RWPE1 (cell line): ENCODE measurements around the gene NUP210L.

ENCODE experiments used
- CTCF ChIA-PET: fragments of 350-600 bp; sonication (Branson Sonifier 250); formaldehyde crosslinking; extraction: SDS; loops from one replicate; lab custom pipeline; 2021; lab: Yijun Ruan, JAX
- POLR2A ChIA-PET: fragments of 400-600 bp; formaldehyde crosslinking; extraction: SDS; loops from one replicate; lab custom pipeline; 2020; ENCODE audit warnings: antibody characterized with exemption; ENCODE audit not compliant: low non-redundant PET; lab: Yijun Ruan, JAX
- DNase-seq: peaks from one replicate; pipeline ENCODE4 v3.0.0; 2012; ENCODE audit warnings: low spot score
- H3K27ac ChIP-seq: fragments of 450-650 bp; 2 replicates; pipeline ENCODE4 v1.5.1; 2017
- TF ChIP-seq, protein P1 (sequence below): fragments of 450-650 bp; conservative IDR thresholded peaks from 2 replicates; pipeline ENCODE4 v1.5.1; 2017; ENCODE audit warnings: low read depth, mild to moderate bottlenecking

Gene NUP210L

DNA sequence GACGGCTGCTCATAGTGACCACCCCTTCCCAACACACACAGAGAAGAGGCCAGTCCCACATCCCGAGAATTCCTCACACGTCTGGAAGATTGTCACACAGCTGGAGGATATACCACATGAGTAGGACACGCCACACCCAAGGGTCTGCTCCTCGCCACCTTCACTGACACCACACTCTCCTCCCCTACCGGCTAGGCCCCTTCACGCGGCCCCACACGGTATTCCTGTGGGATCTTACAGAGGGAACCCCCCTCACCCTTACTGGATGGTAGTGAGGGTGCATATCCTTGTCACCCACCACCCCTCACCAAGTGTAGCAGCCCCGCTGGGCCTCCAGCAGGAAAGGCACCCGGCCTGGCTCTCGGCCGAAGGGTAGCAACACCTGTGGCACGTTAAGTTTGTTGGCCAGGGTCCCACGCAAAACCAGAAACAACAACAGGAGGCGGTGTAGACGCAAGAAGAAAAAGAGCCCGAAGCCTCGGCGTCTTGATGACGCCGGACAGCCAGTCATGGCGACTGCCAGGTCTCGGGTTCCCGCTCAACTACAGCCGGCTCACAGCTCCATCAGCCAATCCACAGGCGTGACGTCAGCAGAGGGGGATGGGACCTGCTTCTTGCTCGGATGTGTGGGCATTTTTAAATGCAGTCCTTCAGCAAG, at the start of gene NUP210L:
Gene NUP210L, minus strand, starts transcription at position 540 of the 658 bp plus-strand sequence.
- peak; percentile 11 for DNase-seq
- POLR2A ChIA-PET = no interaction called here
- CTCF ChIA-PET = no interaction called here
- H3K27ac ChIP-seq = peak within 1 kb of the TSS; percentile 9
- TF ChIP-seq, protein P1, sequence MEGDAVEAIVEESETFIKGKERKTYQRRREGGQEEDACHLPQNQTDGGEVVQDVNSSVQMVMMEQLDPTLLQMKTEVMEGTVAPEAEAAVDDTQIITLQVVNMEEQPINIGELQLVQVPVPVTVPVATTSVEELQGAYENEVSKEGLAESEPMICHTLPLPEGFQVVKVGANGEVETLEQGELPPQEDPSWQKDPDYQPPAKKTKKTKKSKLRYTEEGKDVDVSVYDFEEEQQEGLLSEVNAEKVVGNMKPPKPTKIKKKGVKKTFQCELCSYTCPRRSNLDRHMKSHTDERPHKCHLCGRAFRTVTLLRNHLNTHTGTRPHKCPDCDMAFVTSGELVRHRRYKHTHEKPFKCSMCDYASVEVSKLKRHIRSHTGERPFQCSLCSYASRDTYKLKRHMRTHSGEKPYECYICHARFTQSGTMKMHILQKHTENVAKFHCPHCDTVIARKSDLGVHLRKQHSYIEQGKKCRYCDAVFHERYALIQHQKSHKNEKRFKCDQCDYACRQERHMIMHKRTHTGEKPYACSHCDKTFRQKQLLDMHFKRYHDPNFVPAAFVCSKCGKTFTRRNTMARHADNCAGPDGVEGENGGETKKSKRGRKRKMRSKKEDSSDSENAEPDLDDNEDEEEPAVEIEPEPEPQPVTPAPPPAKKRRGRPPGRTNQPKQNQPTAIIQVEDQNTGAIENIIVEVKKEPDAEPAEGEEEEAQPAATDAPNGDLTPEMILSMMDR = no peak

DNA sequence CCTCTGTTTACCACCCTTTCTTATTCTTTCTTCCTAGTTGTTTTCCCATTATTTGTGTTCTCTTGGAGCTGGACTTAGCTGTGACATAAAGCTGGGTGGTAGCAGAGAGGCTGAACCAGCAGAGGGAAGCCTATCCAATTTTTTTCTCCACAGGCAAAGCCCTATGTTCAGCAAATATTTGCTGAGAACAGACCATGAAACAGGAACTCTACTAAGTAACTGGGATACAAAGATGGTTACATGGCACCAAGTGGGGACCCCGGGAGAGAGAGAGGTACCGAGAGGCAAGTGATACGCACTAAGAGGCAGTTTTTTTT, 44.6 kb upstream of the NUP210L start:
- ChIA-PET CTCF (interaction anchor here (0.6 to 0.7 kb wide), 2 partner anchors 48 to 108 kb away, joined by 3 to 4 read pairs; no protein-coding TSS in a partner anchor), POLR2A (no interaction called here)
- no peak for DNase-seq
- TF ChIP-seq, protein P1 = no peak
- H3K27ac ChIP-seq = no peak overlapping the region

DNA sequence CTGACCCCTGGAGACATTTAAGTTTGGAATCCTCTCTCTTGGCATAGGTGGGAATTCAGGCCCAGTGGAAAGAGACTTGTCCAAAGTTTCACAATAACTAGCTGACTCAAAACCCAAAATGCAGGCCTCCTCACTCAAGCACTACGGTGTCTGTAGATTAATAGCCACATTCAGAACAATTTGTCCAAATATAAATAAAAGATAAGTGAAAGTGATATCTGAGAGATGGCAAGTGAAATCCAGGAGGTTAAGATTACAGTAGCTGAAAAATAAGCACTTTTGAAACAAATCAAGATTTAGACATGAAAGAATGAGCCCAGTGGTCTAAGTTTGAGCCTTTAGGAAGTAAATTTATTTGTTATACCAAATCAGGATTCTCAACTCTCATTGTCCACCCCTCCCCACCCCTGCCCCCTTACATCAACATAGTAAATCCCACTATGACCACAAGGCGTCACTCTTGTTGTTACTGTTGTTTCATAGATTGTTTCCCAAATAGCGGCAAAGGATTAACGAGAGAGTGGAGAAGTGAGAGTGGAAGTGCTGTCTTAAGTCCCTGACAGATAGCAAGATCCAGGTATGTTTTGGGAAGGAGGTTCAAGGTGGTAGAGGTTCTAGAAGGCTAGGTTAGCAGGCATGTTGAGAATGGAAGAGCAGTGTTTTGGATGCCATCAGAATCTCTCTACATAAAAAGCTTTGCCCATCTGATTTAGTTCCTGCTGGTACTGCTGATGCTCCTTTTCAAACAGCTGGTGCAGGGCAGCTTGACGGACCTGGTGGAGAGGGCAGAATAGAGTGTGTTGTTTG, 44.1 kb upstream of the NUP210L start:
- TF ChIP-seq, protein P1 = peak; percentile 42
- ChIA-PET POLR2A (no interaction called here), CTCF (interaction anchor here (0.7 kb wide), 1 partner anchor 108 kb away, joined by 3 read pairs; no protein-coding TSS in a partner anchor)
- peak; percentile 48 for DNase-seq
- no peak overlapping the region for H3K27ac ChIP-seq

DNA sequence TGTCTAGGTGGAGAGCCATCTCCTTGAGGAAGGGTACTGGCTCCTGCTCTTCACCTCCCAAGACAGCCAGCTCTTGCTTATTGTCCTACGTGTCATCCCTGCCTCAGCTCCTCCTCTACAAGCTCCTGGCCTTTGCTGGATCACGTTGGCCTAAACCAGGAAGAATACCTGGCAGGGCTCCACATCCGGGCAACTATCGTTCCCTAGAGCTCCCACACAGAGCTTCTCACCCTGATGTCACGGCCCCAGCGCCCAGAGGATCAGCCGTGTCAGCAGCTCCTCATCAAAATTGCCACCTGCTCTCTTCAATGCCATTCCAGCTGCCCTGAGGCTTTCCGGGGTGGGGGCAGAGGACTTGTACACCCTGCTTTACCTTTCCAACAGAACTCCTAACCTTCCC, 38.9 kb upstream of the NUP210L start:
- no peak overlapping the region for H3K27ac ChIP-seq
- TF ChIP-seq, protein P1 = no peak
- ChIA-PET POLR2A (interaction anchor here (1.3 kb wide), 1 partner anchor 12 kb away, joined by 4 read pairs; no protein-coding TSS in a partner anchor), CTCF (interaction anchor here (0.8 to 1.1 kb wide), 2 partner anchors 78 to 141 kb away, joined by 3 to 4 read pairs; no protein-coding TSS in a partner anchor)
- DNase-seq = no peak

DNA sequence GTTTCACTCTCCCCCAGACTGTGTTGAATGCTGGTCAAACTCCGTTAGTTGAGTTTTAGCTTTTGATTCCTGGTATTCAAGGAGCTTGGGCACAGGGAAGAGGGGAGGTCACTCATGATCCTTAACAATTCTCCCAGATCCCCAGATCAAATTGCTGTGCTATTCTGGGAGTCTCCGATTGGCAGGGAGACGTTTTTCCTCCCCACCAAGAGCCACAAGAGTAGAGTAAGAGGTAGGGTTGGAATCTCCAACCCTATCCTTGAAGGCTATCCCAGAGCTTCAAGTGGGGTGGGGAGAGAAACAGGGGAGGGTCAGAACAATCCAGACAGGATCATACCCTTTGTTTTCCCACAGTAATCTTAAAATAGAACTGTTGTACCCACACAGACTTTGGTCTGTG, 37.6 kb upstream of the NUP210L start:
- H3K27ac ChIP-seq = no peak overlapping the region

DNA sequence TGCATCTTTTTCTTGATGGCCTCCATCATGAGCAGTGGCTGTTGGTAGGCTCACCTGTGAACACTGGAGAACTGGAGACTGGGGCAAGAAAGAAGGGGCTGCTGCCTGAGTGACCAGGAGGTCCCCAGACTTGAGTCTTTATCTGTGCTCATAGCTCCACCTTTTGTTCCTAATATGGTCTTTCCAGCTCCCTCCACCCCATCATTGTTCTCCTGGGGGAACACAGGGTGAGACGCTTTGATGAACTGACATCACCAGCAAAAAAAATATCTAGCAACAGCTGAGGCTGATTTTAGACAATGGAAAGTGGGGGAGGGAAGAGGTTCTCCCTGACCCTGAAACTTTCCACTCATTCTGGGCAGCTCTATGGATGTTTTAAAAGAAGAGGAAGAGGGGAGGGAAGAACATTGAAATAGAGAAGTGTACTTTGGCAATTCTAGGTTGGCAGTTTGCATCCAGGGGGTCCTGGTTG, 37.2 kb upstream of the NUP210L start, which contains the start of gene TPM3:
Gene TPM3, minus strand, starts transcription at position 111 of the 472 bp plus-strand sequence. Its CDS starts 82 bp downstream, at position 29.
- POLR2A ChIA-PET = interaction anchor here (0.5 kb wide), 1 partner anchor 17 kb away, joined by 5 read pairs; no protein-coding TSS in a partner anchor
- no peak within 1 kb of the TSS for H3K27ac ChIP-seq
- DNase-seq = no peak

More for the DNA sequence above, 37.6 kb upstream of the NUP210L start:
- no peak for DNase-seq
- CTCF ChIA-PET = no interaction called here
- POLR2A ChIA-PET = no interaction called here
- TF ChIP-seq, protein P1 = no peak

More for the DNA sequence above, 37.2 kb upstream of the NUP210L start, which contains the start of gene TPM3:
- TF ChIP-seq, protein P1 = no peak
- CTCF ChIA-PET = no interaction called here
